Measurements from ENCODE around the gene TTPAL.

- no peak for TF ChIP-seq CTCF (IDR thresholded peaks at IDR 0.05)
- no peak for TF ChIP-seq POLR2A (IDR thresholded peaks at IDR 0.05)
- no peak for TF ChIP-seq POLR2AphosphoS5 (IDR thresholded peaks at IDR 0.05; ENCODE audit: insufficient read depth in 1 of 2, low read depth in 1 of 2)
Measured at GRCh38 chr20:44436393-44436792, 39.3 kb upstream of the TTPAL start.
